Measurements from ENCODE around the gene HCN3.

HCN3 gene

DNA sequence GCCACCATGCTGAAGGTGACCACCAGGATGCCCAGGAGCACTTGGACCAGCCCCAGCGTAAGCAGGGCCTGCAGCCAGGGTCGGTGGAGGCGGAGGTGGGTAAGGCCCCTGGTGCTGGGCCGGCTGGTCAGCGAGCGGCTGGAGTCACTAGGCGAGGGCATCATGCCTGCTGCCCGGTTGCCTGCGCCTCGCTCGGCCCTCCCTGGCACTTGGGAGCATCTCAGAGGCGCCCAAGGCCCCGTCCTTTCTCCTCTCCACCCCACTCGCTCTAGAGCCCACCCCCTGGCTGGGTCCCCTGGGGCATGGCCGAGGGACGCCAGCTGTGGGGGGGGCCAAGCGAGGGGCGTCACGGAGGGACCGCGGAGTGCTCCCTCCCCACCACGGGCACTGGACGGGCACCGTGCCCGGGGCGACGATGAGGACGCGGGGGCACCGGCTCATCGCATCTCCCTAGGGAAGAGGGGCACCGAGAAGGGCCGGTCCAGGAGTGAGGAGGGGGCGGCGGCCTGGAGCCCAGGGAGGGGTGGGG, 22.5 kb upstream of the HCN3 start:
- Histone ChIP-seq H3K4me3 (ENCODE audit: low read length) (peak overlapping the region; percentile 88), H3K36me3 (ENCODE audit: control insufficient read depth, insufficient read depth, low read length, severe bottlenecking) (peaks cover 20% of the 10 kb centered on the region), H3K9me3 (ENCODE audit: control insufficient read depth, low read length) (no peaks in the 10 kb centered on the region), H3K9ac (ENCODE audit: low read length) (peak overlapping the region; percentile 92), H3K4me1 (ENCODE audit: control insufficient read depth, insufficient read depth, low read length) (peaks cover 32% of the 10 kb centered on the region), H3K27me3 (replicated peaks; ENCODE audit: control insufficient read depth, insufficient read depth, low read length) (no peaks in the 10 kb centered on the region)
- peak; percentile 58 for DNase-seq (ENCODE audit: low read depth)

DNA sequence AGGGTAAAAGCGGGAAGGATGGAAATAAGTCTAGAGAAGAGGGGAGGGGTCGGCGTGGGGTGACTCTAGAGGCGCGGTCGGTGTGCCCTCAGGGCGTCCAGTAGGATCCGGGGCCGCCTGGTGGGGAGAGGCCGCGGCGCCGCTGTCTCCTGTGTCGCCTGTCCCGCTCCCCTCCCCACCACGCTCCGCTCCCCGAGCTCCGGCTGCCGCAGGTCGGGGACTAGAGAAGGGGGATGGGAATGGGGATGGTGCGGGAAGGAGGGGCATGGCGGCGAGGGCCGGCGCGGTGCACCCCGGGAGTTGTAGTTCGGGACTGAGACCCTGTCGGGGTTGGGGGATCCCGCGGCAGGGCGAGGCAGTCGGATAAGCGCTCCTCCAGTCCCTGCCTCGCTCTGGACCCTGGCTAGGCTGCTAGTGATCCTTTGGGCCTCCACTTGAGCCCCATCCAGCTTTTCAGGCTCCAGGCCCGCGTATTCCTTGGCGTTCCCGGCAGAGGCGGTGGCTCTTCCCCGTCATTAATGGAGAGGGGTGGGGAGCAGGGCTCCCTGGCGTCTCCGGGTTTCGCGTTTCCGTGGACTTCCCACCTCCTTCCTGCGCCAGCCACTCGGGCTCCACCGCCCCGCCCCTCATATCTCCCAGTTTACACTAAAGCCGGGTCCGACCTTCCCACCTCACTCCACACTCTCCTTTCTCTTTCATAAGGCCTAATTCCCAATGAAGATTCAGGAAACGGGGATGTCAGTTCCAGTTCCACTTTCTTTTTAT, 21.8 kb upstream of the HCN3 start, which contains the start of gene ENTREP3:
ENTREP3 (minus strand) TSS at position 241 of the 765 bp plus-strand sequence. CDS start 606 bp downstream, outside the sequence.
- Histone ChIP-seq H3K4me1 (ENCODE audit: control insufficient read depth, insufficient read depth, low read length) (peaks cover 35% of the 10 kb centered on the region), H3K9ac (ENCODE audit: low read length) (peak within 1 kb of the TSS; percentile 92), H3K9me3 (ENCODE audit: control insufficient read depth, low read length) (no peaks in the 10 kb centered on the region), H3K36me3 (ENCODE audit: control insufficient read depth, insufficient read depth, low read length, severe bottlenecking) (peaks cover 24% of the 10 kb centered on the region), H3K4me3 (ENCODE audit: low read length) (peak within 1 kb of the TSS; percentile 88), H3K27me3 (replicated peaks; ENCODE audit: control insufficient read depth, insufficient read depth, low read length) (no peaks in the 10 kb centered on the region)
- peak; percentile 92 for DNase-seq (ENCODE audit: low read depth)

DNA sequence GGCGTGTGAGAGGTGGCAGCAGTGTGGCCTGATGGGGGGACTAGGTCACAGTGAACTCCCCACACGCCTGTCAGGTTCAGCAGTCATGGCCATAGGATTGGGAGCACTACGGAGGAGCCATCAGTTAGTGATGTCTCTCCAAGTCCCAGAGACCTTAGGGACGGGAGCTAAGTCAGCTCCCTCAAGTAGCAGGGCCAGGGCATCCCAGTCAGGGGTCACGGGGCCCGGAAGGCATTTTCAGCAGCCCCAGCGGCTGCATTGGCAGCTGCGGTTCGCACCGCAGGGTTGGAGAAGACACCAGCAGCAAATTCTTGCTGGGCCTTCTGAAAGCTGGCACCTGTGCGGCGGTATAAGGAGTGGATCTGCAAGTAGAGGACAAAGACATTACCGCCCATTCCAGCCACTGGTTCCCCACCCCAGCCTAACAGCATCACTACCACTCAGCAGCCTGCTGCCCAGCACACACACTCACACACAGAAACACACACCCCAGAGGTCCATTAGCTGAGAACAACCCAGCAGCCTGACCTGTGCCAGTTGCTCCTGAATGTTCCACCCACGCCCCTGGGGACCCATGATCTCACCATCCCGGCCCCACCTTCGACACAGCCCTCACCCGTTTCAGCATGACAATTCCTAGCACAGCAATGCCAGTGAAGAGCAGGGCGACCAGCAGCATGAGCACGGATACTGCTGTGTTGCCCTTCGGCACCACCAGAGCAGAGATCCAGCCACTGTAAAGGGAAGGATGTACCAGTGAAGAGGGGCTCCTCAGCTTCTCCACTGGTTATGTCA, 21.0 kb upstream of the HCN3 start:
- DNase-seq (ENCODE audit: low read depth), result no peak
- no peaks in the 10 kb centered on the region for H3K27me3 ChIP-seq (replicated peaks; ENCODE audit: control insufficient read depth, insufficient read depth, low read length)
- peak overlapping the region; percentile 88 for H3K4me3 ChIP-seq (ENCODE audit: low read length)
- no peaks in the 10 kb centered on the region for H3K9me3 ChIP-seq (ENCODE audit: control insufficient read depth, low read length)
- peaks cover 38% of the 10 kb centered on the region for H3K4me1 ChIP-seq (ENCODE audit: control insufficient read depth, insufficient read depth, low read length)
- H3K9ac ChIP-seq (ENCODE audit: low read length), result peak overlapping the region; percentile 92
- H3K36me3 ChIP-seq (ENCODE audit: control insufficient read depth, insufficient read depth, low read length, severe bottlenecking), result peaks cover 24% of the 10 kb centered on the region

DNA sequence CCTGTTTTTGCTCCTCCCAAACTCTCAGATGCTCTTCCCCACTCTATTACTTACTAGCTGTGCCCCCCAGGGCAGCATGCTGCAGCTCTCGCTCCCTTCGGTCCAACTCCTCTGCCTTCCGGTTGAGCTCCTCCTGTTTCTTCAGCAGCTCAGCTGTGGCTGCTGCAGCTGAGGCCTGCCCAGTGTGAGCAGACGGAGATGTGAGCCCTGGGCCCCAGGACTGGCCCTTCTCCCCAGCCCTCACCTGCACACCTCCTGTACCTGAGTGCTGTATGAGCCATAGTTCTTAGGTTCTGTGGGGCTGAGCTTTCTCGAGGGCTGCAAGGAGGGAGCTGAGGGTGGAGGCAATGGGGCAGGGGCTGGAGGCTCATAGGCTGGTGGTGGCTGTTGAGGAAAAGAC, 17.0 kb upstream of the HCN3 start:
- no peak for DNase-seq (ENCODE audit: low read depth)
- H3K36me3 ChIP-seq (ENCODE audit: control insufficient read depth, insufficient read depth, low read length, severe bottlenecking), result peaks cover 50% of the 10 kb centered on the region
- no peak overlapping the region for H3K4me3 ChIP-seq (ENCODE audit: low read length)

DNA sequence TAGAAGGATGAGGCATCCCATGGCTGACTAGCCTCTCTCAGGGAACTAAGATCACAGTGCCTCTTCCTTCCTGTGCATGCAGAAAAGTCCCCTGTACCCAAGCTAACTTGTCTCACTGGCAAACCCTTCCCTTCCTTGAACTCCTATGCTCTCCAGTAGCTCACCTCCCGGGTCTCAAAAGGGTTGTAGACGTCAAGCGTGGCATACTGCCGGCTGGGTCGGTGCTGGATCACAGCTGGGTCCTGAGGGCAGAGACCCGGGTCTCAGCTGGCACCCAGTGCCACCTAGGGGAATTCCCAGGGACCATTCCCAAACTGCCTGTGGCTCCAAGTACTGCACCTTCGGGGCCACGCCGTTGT, 15.8 kb upstream of the HCN3 start:
- Histone ChIP-seq H3K36me3 (ENCODE audit: control insufficient read depth, insufficient read depth, low read length, severe bottlenecking) (peaks cover 59% of the 10 kb centered on the region), H3K9me3 (ENCODE audit: control insufficient read depth, low read length) (no peaks in the 10 kb centered on the region), H3K27me3 (replicated peaks; ENCODE audit: control insufficient read depth, insufficient read depth, low read length) (no peaks in the 10 kb centered on the region), H3K9ac (ENCODE audit: low read length) (peak overlapping the region; percentile 95), H3K4me1 (ENCODE audit: control insufficient read depth, insufficient read depth, low read length) (peaks cover 20% of the 10 kb centered on the region), H3K4me3 (ENCODE audit: low read length) (peak overlapping the region; percentile 94)
- no peak for DNase-seq (ENCODE audit: low read depth)

More for the DNA sequence above, 17.0 kb upstream of the HCN3 start:
- Histone ChIP-seq H3K9ac (ENCODE audit: low read length) (peak overlapping the region; percentile 95), H3K4me1 (ENCODE audit: control insufficient read depth, insufficient read depth, low read length) (peaks cover 26% of the 10 kb centered on the region), H3K27me3 (replicated peaks; ENCODE audit: control insufficient read depth, insufficient read depth, low read length) (no peaks in the 10 kb centered on the region), H3K9me3 (ENCODE audit: control insufficient read depth, low read length) (no peaks in the 10 kb centered on the region)

DNA sequence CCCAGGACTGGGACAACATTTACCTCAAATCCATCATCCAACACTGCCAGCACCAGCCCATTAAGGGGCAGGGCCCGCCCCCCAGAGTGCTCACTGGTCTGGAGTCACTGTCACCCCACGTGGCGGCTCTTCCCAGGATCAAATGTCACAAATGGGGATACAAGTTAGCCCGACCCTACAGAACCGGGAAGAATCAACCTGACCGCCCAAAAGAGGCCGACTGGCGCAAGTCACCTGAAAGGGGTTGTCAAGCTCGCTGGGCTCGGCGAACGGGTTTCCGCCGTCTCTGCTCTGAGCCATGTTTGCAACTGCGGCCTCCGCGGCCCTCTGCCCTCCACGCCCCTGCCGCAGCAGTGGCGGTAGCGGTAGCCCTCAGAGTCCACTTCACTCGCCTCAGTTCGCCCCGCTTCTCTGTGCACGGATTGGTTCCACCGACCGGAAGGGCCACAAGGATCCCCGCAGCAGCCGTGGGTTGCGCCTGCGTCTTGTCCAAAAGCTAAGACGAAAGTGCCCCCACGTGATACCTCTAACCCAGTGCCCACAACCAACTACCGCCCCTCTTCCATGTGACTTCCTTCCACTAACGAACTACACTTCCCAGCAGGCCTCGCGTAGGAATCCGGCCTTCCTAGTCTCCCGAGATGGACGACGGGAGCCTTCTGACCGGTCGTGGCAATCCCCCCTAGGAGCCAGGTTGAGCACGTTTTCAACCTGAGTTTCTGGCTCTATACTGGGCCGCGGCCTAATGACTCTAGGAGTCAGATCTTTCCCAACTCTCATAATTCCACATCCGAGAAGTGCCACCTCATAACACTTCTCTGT, 15.2 kb upstream of the HCN3 start, which contains the start of gene SCAMP3:
SCAMP3 (minus strand) TSS at position 509 of the 822 bp plus-strand sequence; CDS start at position 300, 209 bp downstream.
- Histone ChIP-seq H3K4me1 (ENCODE audit: control insufficient read depth, insufficient read depth, low read length) (peaks cover 17% of the 10 kb centered on the region), H3K36me3 (ENCODE audit: control insufficient read depth, insufficient read depth, low read length, severe bottlenecking) (peaks cover 59% of the 10 kb centered on the region), H3K27me3 (replicated peaks; ENCODE audit: control insufficient read depth, insufficient read depth, low read length) (no peaks in the 10 kb centered on the region), H3K9ac (ENCODE audit: low read length) (peak within 1 kb of the TSS; percentile 95), H3K9me3 (ENCODE audit: control insufficient read depth, low read length) (no peaks in the 10 kb centered on the region), H3K4me3 (ENCODE audit: low read length) (peak within 1 kb of the TSS; percentile 94)
- peak; percentile 99 for DNase-seq (ENCODE audit: low read depth)

DNA sequence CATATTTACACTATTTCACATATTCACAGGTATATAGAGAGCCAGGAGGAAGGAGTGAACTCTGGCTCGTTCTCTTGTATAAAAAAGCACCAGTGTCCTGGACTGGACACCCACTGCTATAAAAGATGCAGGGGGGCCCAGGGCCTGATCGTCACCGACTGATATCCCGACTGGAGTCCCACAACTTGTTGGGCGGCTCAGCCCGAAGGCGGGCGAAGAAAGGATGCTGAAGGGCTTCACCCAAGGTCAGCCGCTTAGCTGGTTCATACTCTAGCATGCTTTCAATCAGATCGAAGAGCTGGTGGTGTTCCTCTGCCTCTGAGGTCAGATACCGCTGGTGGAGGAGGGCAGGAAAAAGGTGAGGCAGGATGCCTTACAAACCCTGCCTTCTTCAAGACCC, 14.2 kb upstream of the HCN3 start:
- no peak for DNase-seq (ENCODE audit: low read depth)
- H3K4me3 ChIP-seq (ENCODE audit: low read length), result no peak overlapping the region
- peak overlapping the region; percentile 95 for H3K9ac ChIP-seq (ENCODE audit: low read length)
- H3K9me3 ChIP-seq (ENCODE audit: control insufficient read depth, low read length), result no peaks in the 10 kb centered on the region
- H3K27me3 ChIP-seq (replicated peaks; ENCODE audit: control insufficient read depth, insufficient read depth, low read length), result no peaks in the 10 kb centered on the region
- H3K36me3 ChIP-seq (ENCODE audit: control insufficient read depth, insufficient read depth, low read length, severe bottlenecking), result peaks cover 62% of the 10 kb centered on the region
- H3K4me1 ChIP-seq (ENCODE audit: control insufficient read depth, insufficient read depth, low read length), result peaks cover 17% of the 10 kb centered on the region

DNA sequence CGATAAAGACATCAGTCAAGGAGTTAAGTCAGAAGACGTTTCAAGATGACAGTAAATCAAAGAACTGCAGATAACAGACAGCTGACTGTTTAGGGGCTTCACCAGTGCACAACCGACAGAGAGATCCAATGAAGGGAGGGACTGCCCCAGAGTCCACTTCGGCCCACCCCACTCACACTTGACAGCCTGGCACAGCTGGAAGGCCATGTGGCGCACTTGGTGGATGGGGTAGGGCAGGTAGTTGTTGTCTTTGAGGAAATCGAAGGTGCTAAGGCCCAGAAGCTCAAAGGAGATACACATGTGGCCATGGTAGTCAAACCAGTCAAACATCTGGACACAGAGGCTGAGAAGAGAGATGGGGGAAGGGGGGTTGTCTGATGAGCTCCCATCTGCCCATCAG, 10.7 kb upstream of the HCN3 start:
- Histone ChIP-seq H3K36me3 (ENCODE audit: control insufficient read depth, insufficient read depth, low read length, severe bottlenecking) (peaks cover 83% of the 10 kb centered on the region), H3K4me3 (ENCODE audit: low read length) (no peak overlapping the region), H3K4me1 (ENCODE audit: control insufficient read depth, insufficient read depth, low read length) (peaks cover 5% of the 10 kb centered on the region), H3K9ac (ENCODE audit: low read length) (no peak overlapping the region), H3K9me3 (ENCODE audit: control insufficient read depth, low read length) (no peaks in the 10 kb centered on the region), H3K27me3 (replicated peaks; ENCODE audit: control insufficient read depth, insufficient read depth, low read length) (no peaks in the 10 kb centered on the region)
- no peak for DNase-seq (ENCODE audit: low read depth)

DNA sequence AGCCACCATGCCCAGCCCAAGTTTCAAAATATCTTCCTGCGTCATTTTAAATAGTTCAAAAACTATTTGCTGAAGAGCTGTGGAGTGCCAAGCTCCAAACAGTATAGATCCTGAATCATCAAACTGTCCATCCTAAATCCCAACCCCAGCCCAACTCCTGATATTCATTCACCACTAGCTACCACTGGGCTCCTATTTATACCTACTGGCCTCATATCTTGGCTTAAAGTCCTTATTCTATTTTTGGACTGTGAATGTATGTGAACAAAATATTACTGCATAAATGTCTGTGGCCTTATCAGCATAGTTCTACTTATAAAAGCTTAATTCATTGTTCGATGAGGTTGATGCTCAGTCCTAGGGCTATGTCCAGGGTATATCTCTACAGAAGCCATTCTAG, 9.9 kb upstream of the HCN3 start:
- Histone ChIP-seq H3K4me3 (ENCODE audit: low read length) (no peak overlapping the region), H3K4me1 (ENCODE audit: control insufficient read depth, insufficient read depth, low read length) (peaks cover 11% of the 10 kb centered on the region), H3K9ac (ENCODE audit: low read length) (peak overlapping the region; percentile 43), H3K9me3 (ENCODE audit: control insufficient read depth, low read length) (no peaks in the 10 kb centered on the region), H3K36me3 (ENCODE audit: control insufficient read depth, insufficient read depth, low read length, severe bottlenecking) (peaks cover 86% of the 10 kb centered on the region), H3K27me3 (replicated peaks; ENCODE audit: control insufficient read depth, insufficient read depth, low read length) (no peaks in the 10 kb centered on the region)
- no peak for DNase-seq (ENCODE audit: low read depth)

DNA sequence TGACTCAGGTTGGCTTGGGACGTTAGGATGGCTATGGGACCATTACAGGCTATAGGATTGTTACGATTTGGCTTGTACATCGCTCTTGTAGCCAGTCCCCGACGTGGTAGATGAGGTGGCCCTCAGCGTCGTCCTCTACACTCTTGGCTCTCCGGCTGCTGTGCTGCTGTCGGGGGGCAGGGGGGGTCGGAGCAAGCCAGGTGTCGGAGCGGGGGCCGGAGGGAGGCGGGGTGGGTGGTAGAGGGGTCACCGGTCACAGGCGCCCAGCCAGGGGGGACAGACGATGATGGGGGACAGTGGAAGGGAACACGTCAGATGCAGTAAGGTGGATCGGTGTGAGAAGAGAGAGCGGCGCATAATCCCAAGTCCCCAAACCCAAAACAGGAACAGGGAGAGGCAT, 8.6 kb upstream of the HCN3 start:
- H3K4me1 ChIP-seq (ENCODE audit: control insufficient read depth, insufficient read depth, low read length), result peaks cover 11% of the 10 kb centered on the region
- H3K9ac ChIP-seq (ENCODE audit: low read length), result no peak overlapping the region
- peaks cover 76% of the 10 kb centered on the region for H3K36me3 ChIP-seq (ENCODE audit: control insufficient read depth, insufficient read depth, low read length, severe bottlenecking)
- H3K27me3 ChIP-seq (replicated peaks; ENCODE audit: control insufficient read depth, insufficient read depth, low read length), result no peaks in the 10 kb centered on the region
- H3K9me3 ChIP-seq (ENCODE audit: control insufficient read depth, low read length), result no peaks in the 10 kb centered on the region
- no peak for DNase-seq (ENCODE audit: low read depth)
- no peak overlapping the region for H3K4me3 ChIP-seq (ENCODE audit: low read length)

All from adipocyte (in vitro differentiated cells).